Lower leg skin (tissue), 4 donors: ENCODE data around the gene CREBL2. TPM values are rescaled to one million over a fixed set of nuclear protein-coding genes. Genes with fewer than 3 reads are reported as not detected.
"Not testable (repeated sequence)": the region's sequence is repeated elsewhere in the genome, so short reads cannot be mapped to it uniquely, and the experiment has no call there.

ENCODE experiments used
- DNase-seq, 2 donors: peaks; one replicate each; pipeline ENCODE4 v3.0.0-alpha.2; 2019; ENCODE audit warnings: low spot score in 2 of 2
- H3K4me3 ChIP-seq: fragments of 200-600 bp; sonication (generic); 2 replicates; pipeline ENCODE4 v1.5.1; 2017; ENCODE audit warnings: mild to moderate bottlenecking, low read depth; ENCODE audit not compliant: poor library complexity, severe bottlenecking
- POLR2A ChIP-seq, 2 donors: fragments of 450-650 bp; IDR thresholded peaks; one replicate each; pipeline ENCODE4 v1.6.1; 2016 to 2017; ENCODE audit warnings: antibody characterized with exemption in 2 of 2, mild to moderate bottlenecking in 1 of 2, moderate library complexity in 1 of 2
- WGBS, 2 donors: methylation state at CpG; one replicate each; pipeline ENCODE4 v1.1.5; 2018; 5-methylcytosine and 5-hydroxymethylcytosine counted together
- intact Hi-C: fragments of 100-400 bp; cut with DNase I; formaldehyde crosslinking; loops from one replicate; pipeline ENCODE4 v1.15.0; 2023; ENCODE audit warnings: low total_unique reads
- total RNA-seq, 4 donors: library from RNA; depleted of rRNA; stranded (reverse); fragments of >200 nt; gene quantifications; one replicate each; pipeline ENCODE4 v1.1.0, GENCODE V29; 2016
- TF ChIP-seq, protein P1 (sequence below), 3 donors: fragments of 450-650 bp; IDR thresholded peaks; one replicate each; pipeline ENCODE4 v1.5.1; 2016; ENCODE audit warnings: antibody characterized with exemption in 3 of 3, mild to moderate bottlenecking in 3 of 3, moderate library complexity in 2 of 3

The CREBL2 gene
- total RNA-seq, 4 donors from 2014 or later: 36.1 to 47.0 (median 44.5) TPM

- intact Hi-C loops: no loop called here
- DNase-seq: no peak
- no peak overlapping the region for H3K4me3 ChIP-seq
- WGBS, 2 donors: 95 to 96% methylated on average over 2 of the region's 2 CpGs
- no peak for TF ChIP-seq POLR2A (IDR thresholded peaks at IDR 0.05)
- TF ChIP-seq, protein P1, sequence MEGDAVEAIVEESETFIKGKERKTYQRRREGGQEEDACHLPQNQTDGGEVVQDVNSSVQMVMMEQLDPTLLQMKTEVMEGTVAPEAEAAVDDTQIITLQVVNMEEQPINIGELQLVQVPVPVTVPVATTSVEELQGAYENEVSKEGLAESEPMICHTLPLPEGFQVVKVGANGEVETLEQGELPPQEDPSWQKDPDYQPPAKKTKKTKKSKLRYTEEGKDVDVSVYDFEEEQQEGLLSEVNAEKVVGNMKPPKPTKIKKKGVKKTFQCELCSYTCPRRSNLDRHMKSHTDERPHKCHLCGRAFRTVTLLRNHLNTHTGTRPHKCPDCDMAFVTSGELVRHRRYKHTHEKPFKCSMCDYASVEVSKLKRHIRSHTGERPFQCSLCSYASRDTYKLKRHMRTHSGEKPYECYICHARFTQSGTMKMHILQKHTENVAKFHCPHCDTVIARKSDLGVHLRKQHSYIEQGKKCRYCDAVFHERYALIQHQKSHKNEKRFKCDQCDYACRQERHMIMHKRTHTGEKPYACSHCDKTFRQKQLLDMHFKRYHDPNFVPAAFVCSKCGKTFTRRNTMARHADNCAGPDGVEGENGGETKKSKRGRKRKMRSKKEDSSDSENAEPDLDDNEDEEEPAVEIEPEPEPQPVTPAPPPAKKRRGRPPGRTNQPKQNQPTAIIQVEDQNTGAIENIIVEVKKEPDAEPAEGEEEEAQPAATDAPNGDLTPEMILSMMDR (IDR thresholded peaks at IDR 0.05): no peak
Measured at GRCh38 chr12:12641650-12642049, 30.0 kb downstream of the CREBL2 start.

GRCh38 chr12:12642916-12643315 lies 31.2 kb downstream of the CREBL2 start:
- H3K4me3 ChIP-seq: no peak overlapping the region
- TF ChIP-seq POLR2A (IDR thresholded peaks at IDR 0.05): no peak
- TF ChIP-seq, protein P1 (IDR thresholded peaks at IDR 0.05): no peak
- WGBS, 2 donors: 85 to 87% methylated on average over 3 of the region's 3 CpGs
- DNase-seq: no peak
- intact Hi-C loops: no loop called here

- no peak for DNase-seq
- WGBS, 2 donors: 76 to 78% methylated on average over 3 of the region's 3 CpGs
Measured at GRCh38 chr12:12645485-12645884, 33.8 kb downstream of the CREBL2 start.

DNA sequence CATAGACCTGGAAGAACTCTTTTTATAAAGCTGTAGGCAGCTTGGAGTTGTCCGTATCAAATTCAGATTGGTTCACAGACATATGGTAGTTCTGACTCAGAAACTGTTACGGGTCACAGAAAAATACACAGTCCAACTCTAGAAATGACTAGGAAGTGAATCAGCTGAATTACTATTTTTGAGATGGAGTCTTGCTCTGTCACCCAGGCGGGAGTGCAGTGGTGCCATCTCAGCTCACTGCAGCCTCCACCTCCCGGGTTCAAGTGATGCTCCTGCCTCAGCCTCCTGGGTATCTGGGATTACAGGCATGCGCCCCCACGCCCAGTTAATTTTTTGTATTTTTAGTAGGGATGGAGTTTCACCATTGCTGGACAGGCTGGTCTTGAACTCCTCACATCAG lies 34.3 kb downstream of the CREBL2 start:
- DNase-seq, H3K4me3 ChIP-seq, intact Hi-C loops: not testable (repeated sequence)
- 89 to 91% methylated on average over 6 of the region's 6 CpGs for WGBS, 2 donors

More at GRCh38 chr12:12645485-12645884, 33.8 kb downstream of the CREBL2 start:
- TF ChIP-seq, protein P1 (IDR thresholded peaks at IDR 0.05): no peak
- TF ChIP-seq POLR2A (IDR thresholded peaks at IDR 0.05): no peak
- no peak overlapping the region for H3K4me3 ChIP-seq
- intact Hi-C loops: no loop called here

DNA sequence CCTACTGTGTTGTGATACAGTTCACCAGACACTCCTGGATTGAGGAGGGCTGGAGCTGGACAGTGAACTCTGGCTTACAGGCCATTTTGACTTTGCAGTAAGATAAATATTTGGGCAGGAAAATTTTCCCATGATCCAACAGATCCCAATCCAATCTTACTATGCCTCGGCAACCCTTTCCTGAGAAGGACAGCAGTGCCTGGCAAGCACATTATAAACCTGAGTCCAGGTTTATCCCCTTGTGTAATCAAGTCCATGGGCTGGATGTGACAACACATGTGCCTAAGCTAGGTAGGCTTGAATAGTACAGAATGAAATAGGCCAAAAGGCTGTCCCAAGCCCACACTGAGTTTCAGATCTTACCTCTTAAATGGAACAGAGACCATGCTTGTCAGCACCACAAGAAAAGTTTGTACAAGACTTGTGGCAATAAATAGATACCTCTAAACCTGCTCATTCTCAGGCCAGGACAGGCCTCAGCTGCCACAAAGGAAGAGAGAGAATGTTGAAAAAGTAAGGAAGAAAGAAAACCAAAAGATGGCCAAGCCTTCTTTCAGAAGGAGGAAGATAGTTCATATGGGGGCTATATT lies 34.9 kb downstream of the CREBL2 start:
- WGBS, 2 donors: 96 to 100% methylated on average over 1 of the region's 1 CpG
- no peak overlapping the region for H3K4me3 ChIP-seq
- intact Hi-C loops: no loop called here
- TF ChIP-seq POLR2A (IDR thresholded peaks at IDR 0.05): no peak
- TF ChIP-seq, protein P1 (IDR thresholded peaks at IDR 0.05): no peak
- DNase-seq: no peak

GRCh38 chr12:12648284-12648683 lies 36.6 kb downstream of the CREBL2 start:
- H3K4me3 ChIP-seq: no peak overlapping the region
- no peak for TF ChIP-seq POLR2A (IDR thresholded peaks at IDR 0.05)
- TF ChIP-seq, protein P1 (IDR thresholded peaks at IDR 0.05): no peak
- DNase-seq: no peak
- intact Hi-C loops: no loop called here
